ENCODE data around the gene DHRS7C.

- TF ChIP-seq CTCF (IDR thresholded peaks at IDR 0.05) = no peak
- no peak for TF ChIP-seq POLR2A (IDR thresholded peaks at IDR 0.05)
These were observed 38.0 kb upstream of the DHRS7C start for GRCh38 chr17:9829343-9829742.

Measured in stomach (tissue), 4 donors.